Neural progenitor cell (in vitro differentiated cells): ENCODE measurements around the gene SMTNL1. TPM values are rescaled to one million over a fixed set of nuclear protein-coding genes. Genes with fewer than 3 reads are reported as not detected.

Experiments used
- DNase-seq: peaks from one replicate; pipeline ENCODE4 v3.0.0-alpha.2; 2016; ENCODE audit warnings: low spot score
- H2AFZ ChIP-seq: fragments of 200-600 bp; sonication (generic); replicated peaks from 2 replicates; pipeline ENCODE4 v1.6.1; 2016; ENCODE audit warnings: antibody characterized with exemption
- H3F3A ChIP-seq: fragments of 200-600 bp; sonication (generic); 2 replicates; pipeline ENCODE4 v1.6.1; 2016; ENCODE audit warnings: antibody characterized with exemption, low read depth
- H3K27ac ChIP-seq: fragments of 200-600 bp; sonication (generic); 2 replicates; pipeline ENCODE4 v1.5.1; 2016; ENCODE audit warnings: mild to moderate bottlenecking
- H3K27me3 ChIP-seq: fragments of 200-600 bp; sonication (generic); 2 replicates; pipeline ENCODE4 v1.6.1; 2016; ENCODE audit warnings: mild to moderate bottlenecking, moderate library complexity
- H3K36me3 ChIP-seq: fragments of 200-600 bp; sonication (generic); 2 replicates; pipeline ENCODE4 v1.5.1; 2016
- H3K4me1 ChIP-seq: fragments of 200-600 bp; sonication (generic); 2 replicates; pipeline ENCODE4 v1.6.1; 2016; ENCODE audit warnings: mixed run types
- H3K4me2 ChIP-seq: fragments of 200-600 bp; sonication (generic); 2 replicates; pipeline ENCODE4 v1.6.1; 2016
- H3K4me3 ChIP-seq: fragments of 200-600 bp; sonication (generic); 2 replicates; pipeline ENCODE4 v1.5.1; 2016
- H3K79me2 ChIP-seq: fragments of 200-600 bp; sonication (generic); 2 replicates; pipeline ENCODE4 v1.6.1; 2016; ENCODE audit warnings: low read depth
- H3K9ac ChIP-seq: fragments of 200-600 bp; sonication (generic); 2 replicates; pipeline ENCODE4 v1.6.1; 2016
- H3K9me3 ChIP-seq: fragments of 200-600 bp; sonication (generic); 2 replicates; pipeline ENCODE4 v1.5.1; 2016; ENCODE audit warnings: low read depth
- H4K20me1 ChIP-seq: fragments of 200-600 bp; sonication (generic); 2 replicates; pipeline ENCODE4 v1.6.1; 2016; ENCODE audit warnings: low read depth
- H3K27ac Mint-ChIP-seq: 3 replicates; pipeline ENCODE4 v1.8.0; 2021; ENCODE audit warnings: mixed read lengths
- H3K27me3 Mint-ChIP-seq: 2 replicates; pipeline ENCODE4 v1.8.0; 2022; ENCODE audit warnings: low read depth, mild to moderate bottlenecking, inconsistent platforms, moderate library complexity, mixed read lengths; ENCODE audit not compliant: insufficient read depth
- H3K36me3 Mint-ChIP-seq: 3 replicates; pipeline ENCODE4 v1.8.0; 2021; ENCODE audit warnings: mixed read lengths
- H3K4me1 Mint-ChIP-seq: 3 replicates; pipeline ENCODE4 v1.8.0; 2021; ENCODE audit warnings: mixed read lengths
- H3K4me3 Mint-ChIP-seq: 3 replicates; pipeline ENCODE4 v1.8.0; 2021; ENCODE audit warnings: mild to moderate bottlenecking, moderate library complexity, mixed read lengths
- H3K9me3 Mint-ChIP-seq: 3 replicates; pipeline ENCODE4 v1.8.0; 2020; ENCODE audit warnings: mixed read lengths
- CTCF ChIP-seq: fragments of 200-600 bp; sonication (generic); IDR thresholded peaks from 2 replicates; pipeline ENCODE4 v1.5.1; 2017; ENCODE audit warnings: antibody characterized with exemption, mild to moderate bottlenecking
- EZH2 ChIP-seq: fragments of 200-600 bp; sonication (generic); IDR thresholded peaks from 2 replicates; pipeline ENCODE4 v1.6.1; 2017; ENCODE audit warnings: antibody characterized with exemption, mild to moderate bottlenecking, moderate library complexity
- EZH2phosphoT487 ChIP-seq: fragments of 200-600 bp; sonication (generic); IDR thresholded peaks from 2 replicates; pipeline ENCODE4 v1.6.1; 2017; ENCODE audit warnings: antibody characterized with exemption
- total RNA-seq: library from RNA; depleted of rRNA; stranded (reverse); fragments of >200 nt; gene quantifications from 2 replicates; pipeline ENCODE4 v1.2.3, GENCODE V29; 2015; ENCODE audit warnings: low replicate concordance

SMTNL1 gene
- total RNA-seq, 1 donor from 2014 or later, result not detected

GRCh38 chr11:57567515-57568329, 30.3 kb downstream of the SMTNL1 start, which contains the start of gene UBE2L6:
Gene UBE2L6 (minus strand): TSS chr11:57567672. CDS start chr11:57567611, 61 bp downstream.
- Histone ChIP-seq H3K27ac (peak within 1 kb of the TSS; percentile 88), H3K4me1 (peaks cover 27% of the 10 kb centered on the region), H3F3A (peaks cover 31% of the 10 kb centered on the region), H3K4me2 (peak within 1 kb of the TSS; percentile 98), H3K79me2 (peaks cover 46% of the 10 kb centered on the region), H3K4me3 (peak within 1 kb of the TSS; percentile 95), H3K27me3 (no peaks in the 10 kb centered on the region), H3K36me3 (no peaks in the 10 kb centered on the region), H2AFZ (peak within 1 kb of the TSS; percentile 75), H3K9me3 (no peaks in the 10 kb centered on the region), H3K9ac (peak within 1 kb of the TSS; percentile 77), H4K20me1 (peaks cover 7% of the 10 kb centered on the region)
- TF ChIP-seq EZH2 (peak; percentile 38), CTCF (peak; percentile 87), EZH2phosphoT487 (no peak)
- Mint-ChIP-seq H3K36me3 (no peaks in the 10 kb centered on the region), H3K4me1 (peaks cover 36% of the 10 kb centered on the region), H3K4me3 (peak within 1 kb of the TSS; percentile 99), H3K27me3 (peaks cover 5% of the 10 kb centered on the region), H3K9me3 (no peaks in the 10 kb centered on the region), H3K27ac (peak within 1 kb of the TSS; percentile 98)
- peak; percentile 92 for DNase-seq

GRCh38 chr11:57568330-57568766, 31.0 kb downstream of the SMTNL1 start:
- Histone ChIP-seq H3K9ac (peak overlapping the region; percentile 77), H3K27me3 (no peaks in the 10 kb centered on the region)
- DNase-seq, result no peak

GRCh38 chr11:57571606-57572005, 34.2 kb downstream of the SMTNL1 start:
- H3K27ac ChIP-seq, result no peak overlapping the region
- H3K9me3 ChIP-seq, result no peaks in the 10 kb centered on the region
- Mint-ChIP-seq H3K27ac (no peak overlapping the region), H3K27me3 (peaks cover 5% of the 10 kb centered on the region), H3K4me3 (peak overlapping the region; percentile 33), H3K4me1 (peaks cover 40% of the 10 kb centered on the region), H3K9me3 (no peaks in the 10 kb centered on the region), H3K36me3 (no peaks in the 10 kb centered on the region)
- no peaks in the 10 kb centered on the region for H3K36me3 ChIP-seq
- TF ChIP-seq EZH2phosphoT487, result no peak
- H3K4me1 ChIP-seq, result peaks cover 23% of the 10 kb centered on the region
- no peak overlapping the region for H3K4me3 ChIP-seq
- no peak overlapping the region for H3K9ac ChIP-seq
- peaks cover 8% of the 10 kb centered on the region for H3K79me2 ChIP-seq
- H3K4me2 ChIP-seq, result no peak overlapping the region
- H4K20me1 ChIP-seq, result no peaks in the 10 kb centered on the region
- no peak overlapping the region for H2AFZ ChIP-seq
- peaks cover 34% of the 10 kb centered on the region for H3F3A ChIP-seq
- H3K27me3 ChIP-seq, result no peaks in the 10 kb centered on the region
- DNase-seq, result no peak

More at GRCh38 chr11:57568330-57568766, 31.0 kb downstream of the SMTNL1 start:
- H3K4me2 ChIP-seq, result peak overlapping the region; percentile 98
- peak overlapping the region; percentile 95 for H3K4me3 ChIP-seq
- no peaks in the 10 kb centered on the region for H3K9me3 ChIP-seq
- H4K20me1 ChIP-seq, result peaks cover 5% of the 10 kb centered on the region
- Mint-ChIP-seq H3K27me3 (peaks cover 5% of the 10 kb centered on the region), H3K27ac (peak overlapping the region; percentile 98), H3K4me3 (peak overlapping the region; percentile 99), H3K4me1 (peaks cover 38% of the 10 kb centered on the region), H3K36me3 (no peaks in the 10 kb centered on the region), H3K9me3 (no peaks in the 10 kb centered on the region)
- H2AFZ ChIP-seq, result peak overlapping the region; percentile 75
- peaks cover 28% of the 10 kb centered on the region for H3K4me1 ChIP-seq
- TF ChIP-seq EZH2phosphoT487 (no peak), EZH2 (no peak), CTCF (no peak)
- H3K36me3 ChIP-seq, result no peaks in the 10 kb centered on the region
- peaks cover 40% of the 10 kb centered on the region for H3K79me2 ChIP-seq
- peaks cover 31% of the 10 kb centered on the region for H3F3A ChIP-seq
- H3K27ac ChIP-seq, result peak overlapping the region; percentile 88

- no peak overlapping the region for H3K4me3 Mint-ChIP-seq
- H3F3A ChIP-seq, result peaks cover 21% of the 10 kb centered on the region
- no peaks in the 10 kb centered on the region for H3K36me3 ChIP-seq
- no peak overlapping the region for H3K27ac Mint-ChIP-seq
- H3K4me2 ChIP-seq, result no peak overlapping the region
- H3K27me3 Mint-ChIP-seq, result peaks cover 4% of the 10 kb centered on the region
- no peak for TF ChIP-seq EZH2
- no peak for TF ChIP-seq EZH2phosphoT487
- no peak for TF ChIP-seq CTCF
- no peak for DNase-seq
- no peak overlapping the region for H3K9ac ChIP-seq
- no peak overlapping the region for H3K27ac ChIP-seq
- peaks cover 26% of the 10 kb centered on the region for H3K4me1 Mint-ChIP-seq
- no peaks in the 10 kb centered on the region for H3K36me3 Mint-ChIP-seq
- H3K79me2 ChIP-seq, result no peaks in the 10 kb centered on the region
- H3K9me3 Mint-ChIP-seq, result no peaks in the 10 kb centered on the region
- no peak overlapping the region for H2AFZ ChIP-seq
- H3K4me1 ChIP-seq, result peaks cover 11% of the 10 kb centered on the region
- H3K9me3 ChIP-seq, result no peaks in the 10 kb centered on the region
- no peak overlapping the region for H3K4me3 ChIP-seq
- H4K20me1 ChIP-seq, result no peaks in the 10 kb centered on the region
- H3K27me3 ChIP-seq, result no peaks in the 10 kb centered on the region
Measured at GRCh38 chr11:57574061-57574460, 36.7 kb downstream of the SMTNL1 start.
